Neural progenitor cell (in vitro differentiated cells): ENCODE data around the gene SPG21. TPM values are rescaled to one million over a fixed set of nuclear protein-coding genes. Genes with fewer than 3 reads are reported as not detected.

Experiments
- DNase-seq: peaks from one replicate; pipeline ENCODE4 v3.0.0-alpha.2; 2016; ENCODE audit warnings: low spot score
- H2AFZ ChIP-seq: fragments of 200-600 bp; sonication (generic); replicated peaks from 2 replicates; pipeline ENCODE4 v1.6.1; 2016; ENCODE audit warnings: antibody characterized with exemption
- H3F3A ChIP-seq: fragments of 200-600 bp; sonication (generic); 2 replicates; pipeline ENCODE4 v1.6.1; 2016; ENCODE audit warnings: antibody characterized with exemption, low read depth
- H3K27ac ChIP-seq: fragments of 200-600 bp; sonication (generic); 2 replicates; pipeline ENCODE4 v1.5.1; 2016; ENCODE audit warnings: mild to moderate bottlenecking
- H3K27me3 ChIP-seq: fragments of 200-600 bp; sonication (generic); 2 replicates; pipeline ENCODE4 v1.6.1; 2016; ENCODE audit warnings: mild to moderate bottlenecking, moderate library complexity
- H3K36me3 ChIP-seq: fragments of 200-600 bp; sonication (generic); 2 replicates; pipeline ENCODE4 v1.5.1; 2016
- H3K4me1 ChIP-seq: fragments of 200-600 bp; sonication (generic); 2 replicates; pipeline ENCODE4 v1.6.1; 2016; ENCODE audit warnings: mixed run types
- H3K4me2 ChIP-seq: fragments of 200-600 bp; sonication (generic); 2 replicates; pipeline ENCODE4 v1.6.1; 2016
- H3K4me3 ChIP-seq: fragments of 200-600 bp; sonication (generic); 2 replicates; pipeline ENCODE4 v1.5.1; 2016
- H3K79me2 ChIP-seq: fragments of 200-600 bp; sonication (generic); 2 replicates; pipeline ENCODE4 v1.6.1; 2016; ENCODE audit warnings: low read depth
- H3K9ac ChIP-seq: fragments of 200-600 bp; sonication (generic); 2 replicates; pipeline ENCODE4 v1.6.1; 2016
- H3K9me3 ChIP-seq: fragments of 200-600 bp; sonication (generic); 2 replicates; pipeline ENCODE4 v1.5.1; 2016; ENCODE audit warnings: low read depth
- H4K20me1 ChIP-seq: fragments of 200-600 bp; sonication (generic); 2 replicates; pipeline ENCODE4 v1.6.1; 2016; ENCODE audit warnings: low read depth
- H3K27ac Mint-ChIP-seq: 3 replicates; pipeline ENCODE4 v1.8.0; 2021; ENCODE audit warnings: mixed read lengths
- H3K27me3 Mint-ChIP-seq: 2 replicates; pipeline ENCODE4 v1.8.0; 2022; ENCODE audit warnings: low read depth, mild to moderate bottlenecking, inconsistent platforms, moderate library complexity, mixed read lengths; ENCODE audit not compliant: insufficient read depth
- H3K36me3 Mint-ChIP-seq: 3 replicates; pipeline ENCODE4 v1.8.0; 2021; ENCODE audit warnings: mixed read lengths
- H3K4me1 Mint-ChIP-seq: 3 replicates; pipeline ENCODE4 v1.8.0; 2021; ENCODE audit warnings: mixed read lengths
- H3K4me3 Mint-ChIP-seq: 3 replicates; pipeline ENCODE4 v1.8.0; 2021; ENCODE audit warnings: mild to moderate bottlenecking, moderate library complexity, mixed read lengths
- H3K9me3 Mint-ChIP-seq: 3 replicates; pipeline ENCODE4 v1.8.0; 2020; ENCODE audit warnings: mixed read lengths
- CTCF ChIP-seq: fragments of 200-600 bp; sonication (generic); IDR thresholded peaks from 2 replicates; pipeline ENCODE4 v1.5.1; 2017; ENCODE audit warnings: antibody characterized with exemption, mild to moderate bottlenecking
- EZH2 ChIP-seq: fragments of 200-600 bp; sonication (generic); IDR thresholded peaks from 2 replicates; pipeline ENCODE4 v1.6.1; 2017; ENCODE audit warnings: antibody characterized with exemption, mild to moderate bottlenecking, moderate library complexity
- EZH2phosphoT487 ChIP-seq: fragments of 200-600 bp; sonication (generic); IDR thresholded peaks from 2 replicates; pipeline ENCODE4 v1.6.1; 2017; ENCODE audit warnings: antibody characterized with exemption
- total RNA-seq: library from RNA; depleted of rRNA; stranded (reverse); fragments of >200 nt; gene quantifications from 2 replicates; pipeline ENCODE4 v1.2.3, GENCODE V29; 2015; ENCODE audit warnings: low replicate concordance

The SPG21 gene
- total RNA-seq, 1 donor from 2014 or later: 84.4 TPM

- Histone ChIP-seq H3K4me3 (no peak overlapping the region), H3K36me3 (no peaks in the 10 kb centered on the region), H4K20me1 (no peaks in the 10 kb centered on the region), H2AFZ (no peak overlapping the region), H3K9me3 (no peaks in the 10 kb centered on the region), H3K4me1 (no peaks in the 10 kb centered on the region), H3K27ac (no peak overlapping the region), H3K9ac (no peak overlapping the region), H3K4me2 (no peak overlapping the region), H3K27me3 (no peaks in the 10 kb centered on the region), H3K79me2 (no peaks in the 10 kb centered on the region), H3F3A (peaks cover 5% of the 10 kb centered on the region)
- no peak for DNase-seq
- TF ChIP-seq EZH2 (no peak), CTCF (no peak), EZH2phosphoT487 (no peak)
- H3K27me3 Mint-ChIP-seq: peaks cover 3% of the 10 kb centered on the region
- no peaks in the 10 kb centered on the region for H3K4me1 Mint-ChIP-seq
- H3K27ac Mint-ChIP-seq: no peak overlapping the region
- H3K36me3 Mint-ChIP-seq: no peaks in the 10 kb centered on the region
- no peak overlapping the region for H3K4me3 Mint-ChIP-seq
- peaks cover 7% of the 10 kb centered on the region for H3K9me3 Mint-ChIP-seq
Observed at GRCh38 chr15:64948916-64949315, 40.8 kb downstream of the SPG21 start.

GRCh38 chr15:64947211-64947610 is 42.5 kb downstream of the SPG21 start:
- TF ChIP-seq CTCF (no peak), EZH2 (no peak), EZH2phosphoT487 (no peak)
- no peaks in the 10 kb centered on the region for H3K36me3 Mint-ChIP-seq
- no peaks in the 10 kb centered on the region for H3K79me2 ChIP-seq
- H3K4me1 Mint-ChIP-seq: no peaks in the 10 kb centered on the region
- no peaks in the 10 kb centered on the region for H3K4me1 ChIP-seq
- H3K36me3 ChIP-seq: no peaks in the 10 kb centered on the region
- H3K27me3 Mint-ChIP-seq: peaks cover 3% of the 10 kb centered on the region
- no peak overlapping the region for H3K4me3 ChIP-seq
- peaks cover 5% of the 10 kb centered on the region for H3F3A ChIP-seq
- H3K9ac ChIP-seq: no peak overlapping the region
- DNase-seq: no peak
- no peak overlapping the region for H3K4me3 Mint-ChIP-seq
- H3K4me2 ChIP-seq: no peak overlapping the region
- no peak overlapping the region for H2AFZ ChIP-seq
- H3K9me3 ChIP-seq: no peaks in the 10 kb centered on the region
- no peaks in the 10 kb centered on the region for H3K9me3 Mint-ChIP-seq
- no peaks in the 10 kb centered on the region for H3K27me3 ChIP-seq
- H3K27ac ChIP-seq: no peak overlapping the region
- H4K20me1 ChIP-seq: no peaks in the 10 kb centered on the region
- no peak overlapping the region for H3K27ac Mint-ChIP-seq

- H3F3A ChIP-seq: peaks cover 5% of the 10 kb centered on the region
- H3K9me3 Mint-ChIP-seq: no peaks in the 10 kb centered on the region
- H2AFZ ChIP-seq: no peak overlapping the region
- H3K36me3 Mint-ChIP-seq: peaks cover 2% of the 10 kb centered on the region
- H3K4me3 ChIP-seq: no peak overlapping the region
- no peaks in the 10 kb centered on the region for H3K9me3 ChIP-seq
- no peaks in the 10 kb centered on the region for H3K27me3 ChIP-seq
- no peaks in the 10 kb centered on the region for H3K79me2 ChIP-seq
- no peak overlapping the region for H3K27ac Mint-ChIP-seq
- no peaks in the 10 kb centered on the region for H3K4me1 ChIP-seq
- no peak overlapping the region for H3K9ac ChIP-seq
- no peak overlapping the region for H3K27ac ChIP-seq
- H3K4me3 Mint-ChIP-seq: no peak overlapping the region
- H3K4me2 ChIP-seq: no peak overlapping the region
- H3K36me3 ChIP-seq: no peaks in the 10 kb centered on the region
- H4K20me1 ChIP-seq: no peaks in the 10 kb centered on the region
- no peaks in the 10 kb centered on the region for H3K4me1 Mint-ChIP-seq
- H3K27me3 Mint-ChIP-seq: peaks cover 3% of the 10 kb centered on the region
- no peak for DNase-seq
- no peak for TF ChIP-seq CTCF
- no peak for TF ChIP-seq EZH2phosphoT487
- TF ChIP-seq EZH2: no peak
Observed at GRCh38 chr15:64944961-64945360, 44.8 kb downstream of the SPG21 start.
